ENCODE results near the gene LRRC58. TPM values are rescaled to one million over a fixed set of nuclear protein-coding genes. Genes with fewer than 3 reads are reported as not detected.
"Not testable (repeated sequence)": the region's sequence is repeated elsewhere in the genome, so short reads cannot be mapped to it uniquely, and the experiment has no call there.

Gene LRRC58
- total RNA-seq, 1 experiment from 2014 or later, result 38.2 TPM

- DNase-seq (ENCODE audit: low spot score), result no peak
These were observed 9.8 kb downstream of the LRRC58 start for GRCh38 chr3:120339362-120339761.

GRCh38 chr3:120338517-120338916 lies 10.6 kb downstream of the LRRC58 start:
- no peak for DNase-seq (ENCODE audit: low spot score)

- DNase-seq (ENCODE audit: low spot score), result no peak
These were observed 16.5 kb downstream of the LRRC58 start for GRCh38 chr3:120332646-120333045.

GRCh38 chr3:120331076-120331475 lies 18.1 kb downstream of the LRRC58 start:
- DNase-seq (ENCODE audit: low spot score), result no peak

- no peak for DNase-seq (ENCODE audit: low spot score)
These were observed 22.4 kb downstream of the LRRC58 start for GRCh38 chr3:120326784-120327183.

GRCh38 chr3:120324190-120324589 lies 25.0 kb downstream of the LRRC58 start:
- DNase-seq (ENCODE audit: low spot score), result no peak

- DNase-seq (ENCODE audit: low spot score), result not testable (repeated sequence)
These were observed 25.4 kb downstream of the LRRC58 start for GRCh38 chr3:120323761-120324160.

GRCh38 chr3:120311863-120312794 lies 37.0 kb downstream of the LRRC58 start:
- no peak for DNase-seq (ENCODE audit: low spot score)

- DNase-seq (ENCODE audit: low spot score), result no peak
These were observed 42.4 kb downstream of the LRRC58 start for GRCh38 chr3:120306519-120307455.

GRCh38 chr3:120304616-120305015 lies 44.5 kb downstream of the LRRC58 start:
- no peak for DNase-seq (ENCODE audit: low spot score)

GRCh38 chr3:120302361-120302760 lies 46.8 kb downstream of the LRRC58 start:
- DNase-seq (ENCODE audit: low spot score), result no peak

GRCh38 chr3:120300971-120301370 lies 48.2 kb downstream of the LRRC58 start:
- DNase-seq (ENCODE audit: low spot score), result no peak

GRCh38 chr3:120299403-120299802 lies 49.8 kb downstream of the LRRC58 start:
- DNase-seq (ENCODE audit: low spot score), result no peak

GRCh38 chr3:120298996-120299395 lies 50.2 kb downstream of the LRRC58 start:
- no peak for DNase-seq (ENCODE audit: low spot score)

GRCh38 chr3:120291552-120291951 lies 57.6 kb downstream of the LRRC58 start:
- DNase-seq (ENCODE audit: low spot score), result not testable (repeated sequence)

GRCh38 chr3:120289636-120290035 lies 59.5 kb downstream of the LRRC58 start:
- DNase-seq (ENCODE audit: low spot score), result no peak

- DNase-seq (ENCODE audit: low spot score), result no peak
These were observed 62.7 kb downstream of the LRRC58 start for GRCh38 chr3:120286465-120286864.

GRCh38 chr3:120285508-120285841 lies 63.7 kb downstream of the LRRC58 start:
- DNase-seq (ENCODE audit: low spot score), result no peak

- no peak for DNase-seq (ENCODE audit: low spot score)
These were observed 64.2 kb downstream of the LRRC58 start, which contains the start of gene GPR156 for GRCh38 chr3:120284747-120285507. Gene GPR156, minus strand, starts transcription at chr3:120285222. Its CDS starts 41,124 bp downstream, at chr3:120244098.

- DNase-seq (ENCODE audit: low spot score), result no peak
These were observed 67.9 kb downstream of the LRRC58 start for GRCh38 chr3:120281261-120281660.

GRCh38 chr3:120280566-120280965 lies 68.6 kb downstream of the LRRC58 start:
- DNase-seq (ENCODE audit: low spot score), result no peak

GRCh38 chr3:120280026-120280425 lies 69.1 kb downstream of the LRRC58 start:
- no peak for DNase-seq (ENCODE audit: low spot score)

Measured in H4 (cell line).